Gastrocnemius medialis (tissue), 4 donors: ENCODE results near the gene SLC35B2. TPM values are rescaled to one million over a fixed set of nuclear protein-coding genes. Genes with fewer than 3 reads are reported as not detected.
"Not testable (repeated sequence)": the region's sequence is repeated elsewhere in the genome, so short reads cannot be mapped to it uniquely, and the experiment has no call there.

Experiments used
- ATAC-seq, 2 donors: fragments of 150-250 bp; one replicate each; pipeline ENCODE4 v1.9.1; 2016
- DNase-seq, 2 donors: peaks; one replicate each; pipeline ENCODE4 v3.0.0-alpha.2; 2019
- H3K27ac ChIP-seq, 4 donors: fragments of 200-600 bp; sonication (generic); 1 replicate in 1 of 4; 2 replicates in 3 of 4; pipeline ENCODE4 v1.5.1; 2016 to 2018; ENCODE audit warnings: mild to moderate bottlenecking in 2 of 4, moderate library complexity in 1 of 4
- H3K27me3 ChIP-seq, 3 donors: fragments of 200-600 bp; sonication (generic) in 2 of 3; 1 replicate in 1 of 3; 2 replicates in 2 of 3; pipeline versions ENCODE4 v1.5.1 to v1.6.0; 2016 to 2019; ENCODE audit warnings: mild to moderate bottlenecking in 1 of 3, moderate library complexity in 1 of 3
- H3K36me3 ChIP-seq, 2 donors: fragments of 200-600 bp; sonication (generic) in 1 of 2; one replicate each; pipeline ENCODE4 v1.5.1; 2017 to 2018
- H3K4me1 ChIP-seq, 2 donors: fragments of 200-600 bp; sonication (generic) in 1 of 2; one replicate each; pipeline ENCODE4 v1.5.1; 2016 to 2017; ENCODE audit warnings: mild to moderate bottlenecking in 2 of 2
- H3K4me3 ChIP-seq, 4 donors: fragments of 200-600 bp; sonication (generic) in 3 of 4; 1 replicate in 1 of 4; 2 replicates in 3 of 4; pipeline ENCODE4 v1.5.1; 2016 to 2019; ENCODE audit warnings: mild to moderate bottlenecking in 2 of 4
- H3K9me3 ChIP-seq, 3 donors: fragments of 200-600 bp; sonication (generic) in 2 of 3; 1 replicate in 1 of 3; 2 replicates in 2 of 3; pipeline ENCODE4 v1.5.1; 2016 to 2019
- CTCF ChIP-seq, 5 experiments: fragments of 450-650 bp in 3 of 5; fragments of 200-600 bp in 2 of 5; sonication (generic) in 2 of 5; IDR thresholded peaks in 4 of 5; conservative IDR thresholded peaks in 1 of 5; 1 replicate in 4 of 5; 2 replicates in 1 of 5; pipeline ENCODE4 v1.5.1; 2016 to 2019; ENCODE audit warnings: antibody characterized with exemption in 5 of 5, mild to moderate bottlenecking in 3 of 5, moderate library complexity in 3 of 5
- POLR2A ChIP-seq, 2 donors: fragments of 450-650 bp; IDR thresholded peaks; one replicate each; pipeline ENCODE4 v1.6.1; 2017; ENCODE audit warnings: antibody characterized with exemption in 2 of 2, mild to moderate bottlenecking in 2 of 2, moderate library complexity in 2 of 2
- in situ Hi-C, 4 donors: fragments of 200-750 bp; cut with MboI; loops; one replicate each; pipeline versions ENCODE4 v1.15.0 to v1.8.0; 2017; ENCODE audit warnings: low sequenced_read_pairs in 4 of 4
- intact Hi-C: fragments of 100-400 bp; cut with DNase I; formaldehyde crosslinking; loops from one replicate; pipeline ENCODE4 v1.15.1; 2023; ENCODE audit warnings: low total_unique reads
- total RNA-seq, 4 donors: library from RNA; depleted of rRNA; stranded (reverse); fragments of >200 nt; gene quantifications; one replicate each; pipeline versions ENCODE4 v1.1.0 to v1.2.3, GENCODE V29; 2016

The SLC35B2 gene
- total RNA-seq, 4 donors from 2014 or later = 14.9 to 35.9 (median 21.4) TPM

GRCh38 chr6:44234101-44235025, 23.0 kb downstream of the SLC35B2 start:
- H3K27me3 ChIP-seq = no peaks in the 10 kb centered on the region
- ATAC-seq = peak; percentile 44 to 50
- H3K27ac ChIP-seq = peak overlapping the region; percentile 95 to 99 (median 98)
- TF ChIP-seq POLR2A (IDR thresholded peaks at IDR 0.05) (peak in 1 of 2 donors; percentile 26), CTCF (IDR thresholded peaks at IDR 0.05 in 4 of 5, conservative IDR thresholded peaks at IDR 0.05 in 1 of 5) (peak; percentile 81 to 93 (median 90))
- H3K36me3 ChIP-seq = peaks cover 0 to 8% of the 10 kb centered on the region in 2 donors
- in situ Hi-C loops = loop anchor here in 3 of 4 donors (5.0 to 25.0 kb wide), 3 partner anchors 60 to 122 kb away; no protein-coding TSS in a partner anchor
- DNase-seq = peak; percentile 75 to 95
- peaks cover 53 to 56% of the 10 kb centered on the region in 2 donors for H3K4me1 ChIP-seq
- intact Hi-C loops = loop anchor here (1.0 to 5.0 kb wide), 4 partner anchors 13 to 127 kb away; partner anchors contain the start of gene SLC35B2
- no peaks in the 10 kb centered on the region for H3K9me3 ChIP-seq
- H3K4me3 ChIP-seq = no peak overlapping the region

GRCh38 chr6:44233567-44234100, 23.7 kb downstream of the SLC35B2 start:
- DNase-seq (no peak), ATAC-seq (no peak)
- intact Hi-C loops (loop anchor here (1.0 kb wide), 3 partner anchors 12 to 61 kb away; partner anchors contain the start of gene SLC35B2), in situ Hi-C loops (loop anchor here in 2 of 4 donors (10.0 to 25.0 kb wide), 2 partner anchors 59 to 121 kb away; no protein-coding TSS in a partner anchor)
- H3K4me3 ChIP-seq = no peak overlapping the region
- no peaks in the 10 kb centered on the region for H3K27me3 ChIP-seq
- no peak for TF ChIP-seq POLR2A (IDR thresholded peaks at IDR 0.05)
- no peak for TF ChIP-seq CTCF (IDR thresholded peaks at IDR 0.05 in 4 of 5, conservative IDR thresholded peaks at IDR 0.05 in 1 of 5)
- peak overlapping the region; percentile 95 to 99 (median 98) for H3K27ac ChIP-seq
- no peaks in the 10 kb centered on the region for H3K9me3 ChIP-seq
- H3K36me3 ChIP-seq = peaks cover 0 to 8% of the 10 kb centered on the region in 2 donors
- peaks cover 59 to 64% of the 10 kb centered on the region in 2 donors for H3K4me1 ChIP-seq

GRCh38 chr6:44232676-44233566, 24.4 kb downstream of the SLC35B2 start:
- Histone ChIP-seq H3K9me3 (no peaks in the 10 kb centered on the region), H3K27ac (peak overlapping the region; percentile 95 to 99 (median 98)), H3K4me3 (no peak overlapping the region), H3K36me3 (peaks cover 0 to 8% of the 10 kb centered on the region in 2 donors), H3K4me1 (peaks cover 61 to 65% of the 10 kb centered on the region in 2 donors), H3K27me3 (no peaks in the 10 kb centered on the region)
- ATAC-seq = no peak
- TF ChIP-seq CTCF (IDR thresholded peaks at IDR 0.05 in 4 of 5, conservative IDR thresholded peaks at IDR 0.05 in 1 of 5) = no peak
- TF ChIP-seq POLR2A (IDR thresholded peaks at IDR 0.05) = no peak
- in situ Hi-C loops = loop anchor here in 2 of 4 donors (10.0 to 25.0 kb wide), 2 partner anchors 58 to 121 kb away; no protein-coding TSS in a partner anchor
- DNase-seq = peak in 1 of 2 donors; percentile 16
- intact Hi-C loops = no loop called here

GRCh38 chr6:44231426-44231825, 25.9 kb downstream of the SLC35B2 start:
- ATAC-seq, H3K9me3 ChIP-seq, H3K4me3 ChIP-seq, DNase-seq, H3K27me3 ChIP-seq, intact Hi-C loops, H3K36me3 ChIP-seq: not testable (repeated sequence)
- peak overlapping the region; percentile 95 to 99 (median 98) for H3K27ac ChIP-seq
- in situ Hi-C loops = loop anchor here in 2 of 4 donors (10.0 to 25.0 kb wide), 2 partner anchors 57 to 119 kb away; no protein-coding TSS in a partner anchor
- peaks cover 70 to 72% of the 10 kb centered on the region in 2 donors for H3K4me1 ChIP-seq
